Neural progenitor cell (in vitro differentiated cells): ENCODE results near the gene FANCM. TPM values are rescaled to one million over a fixed set of nuclear protein-coding genes. Genes with fewer than 3 reads are reported as not detected.

ENCODE experiments used
- DNase-seq: peaks from one replicate; pipeline ENCODE4 v3.0.0-alpha.2; 2016; ENCODE audit warnings: low spot score
- H2AFZ ChIP-seq: fragments of 200-600 bp; sonication (generic); replicated peaks from 2 replicates; pipeline ENCODE4 v1.6.1; 2016; ENCODE audit warnings: antibody characterized with exemption
- H3F3A ChIP-seq: fragments of 200-600 bp; sonication (generic); 2 replicates; pipeline ENCODE4 v1.6.1; 2016; ENCODE audit warnings: antibody characterized with exemption, low read depth
- H3K27ac ChIP-seq: fragments of 200-600 bp; sonication (generic); 2 replicates; pipeline ENCODE4 v1.5.1; 2016; ENCODE audit warnings: mild to moderate bottlenecking
- H3K27me3 ChIP-seq: fragments of 200-600 bp; sonication (generic); 2 replicates; pipeline ENCODE4 v1.6.1; 2016; ENCODE audit warnings: mild to moderate bottlenecking, moderate library complexity
- H3K36me3 ChIP-seq: fragments of 200-600 bp; sonication (generic); 2 replicates; pipeline ENCODE4 v1.5.1; 2016
- H3K4me1 ChIP-seq: fragments of 200-600 bp; sonication (generic); 2 replicates; pipeline ENCODE4 v1.6.1; 2016; ENCODE audit warnings: mixed run types
- H3K4me2 ChIP-seq: fragments of 200-600 bp; sonication (generic); 2 replicates; pipeline ENCODE4 v1.6.1; 2016
- H3K4me3 ChIP-seq: fragments of 200-600 bp; sonication (generic); 2 replicates; pipeline ENCODE4 v1.5.1; 2016
- H3K79me2 ChIP-seq: fragments of 200-600 bp; sonication (generic); 2 replicates; pipeline ENCODE4 v1.6.1; 2016; ENCODE audit warnings: low read depth
- H3K9ac ChIP-seq: fragments of 200-600 bp; sonication (generic); 2 replicates; pipeline ENCODE4 v1.6.1; 2016
- H3K9me3 ChIP-seq: fragments of 200-600 bp; sonication (generic); 2 replicates; pipeline ENCODE4 v1.5.1; 2016; ENCODE audit warnings: low read depth
- H4K20me1 ChIP-seq: fragments of 200-600 bp; sonication (generic); 2 replicates; pipeline ENCODE4 v1.6.1; 2016; ENCODE audit warnings: low read depth
- H3K27ac Mint-ChIP-seq: 3 replicates; pipeline ENCODE4 v1.8.0; 2021; ENCODE audit warnings: mixed read lengths
- H3K27me3 Mint-ChIP-seq: 2 replicates; pipeline ENCODE4 v1.8.0; 2022; ENCODE audit warnings: low read depth, mild to moderate bottlenecking, inconsistent platforms, moderate library complexity, mixed read lengths; ENCODE audit not compliant: insufficient read depth
- H3K36me3 Mint-ChIP-seq: 3 replicates; pipeline ENCODE4 v1.8.0; 2021; ENCODE audit warnings: mixed read lengths
- H3K4me1 Mint-ChIP-seq: 3 replicates; pipeline ENCODE4 v1.8.0; 2021; ENCODE audit warnings: mixed read lengths
- H3K4me3 Mint-ChIP-seq: 3 replicates; pipeline ENCODE4 v1.8.0; 2021; ENCODE audit warnings: mild to moderate bottlenecking, moderate library complexity, mixed read lengths
- H3K9me3 Mint-ChIP-seq: 3 replicates; pipeline ENCODE4 v1.8.0; 2020; ENCODE audit warnings: mixed read lengths
- CTCF ChIP-seq: fragments of 200-600 bp; sonication (generic); IDR thresholded peaks from 2 replicates; pipeline ENCODE4 v1.5.1; 2017; ENCODE audit warnings: antibody characterized with exemption, mild to moderate bottlenecking
- EZH2 ChIP-seq: fragments of 200-600 bp; sonication (generic); IDR thresholded peaks from 2 replicates; pipeline ENCODE4 v1.6.1; 2017; ENCODE audit warnings: antibody characterized with exemption, mild to moderate bottlenecking, moderate library complexity
- EZH2phosphoT487 ChIP-seq: fragments of 200-600 bp; sonication (generic); IDR thresholded peaks from 2 replicates; pipeline ENCODE4 v1.6.1; 2017; ENCODE audit warnings: antibody characterized with exemption
- total RNA-seq: library from RNA; depleted of rRNA; stranded (reverse); fragments of >200 nt; gene quantifications from 2 replicates; pipeline ENCODE4 v1.2.3, GENCODE V29; 2015; ENCODE audit warnings: low replicate concordance

FANCM gene
- total RNA-seq, 1 donor from 2014 or later = 29.4 TPM

GRCh38 chr14:45094275-45094674 is 41.5 kb upstream of the FANCM start:
- H3K9me3 ChIP-seq = no peaks in the 10 kb centered on the region
- H3K27ac ChIP-seq = no peak overlapping the region
- no peak overlapping the region for H3K9ac ChIP-seq
- H2AFZ ChIP-seq = no peak overlapping the region
- peaks cover 44% of the 10 kb centered on the region for H3K36me3 Mint-ChIP-seq
- no peak overlapping the region for H3K4me3 ChIP-seq
- H3K36me3 ChIP-seq = peaks cover 33% of the 10 kb centered on the region
- peaks cover 68% of the 10 kb centered on the region for H4K20me1 ChIP-seq
- no peaks in the 10 kb centered on the region for H3K4me1 Mint-ChIP-seq
- H3K27ac Mint-ChIP-seq = no peak overlapping the region
- H3F3A ChIP-seq = no peaks in the 10 kb centered on the region
- no peak for DNase-seq
- peaks cover 88% of the 10 kb centered on the region for H3K79me2 ChIP-seq
- H3K27me3 Mint-ChIP-seq = peaks cover 2% of the 10 kb centered on the region
- no peaks in the 10 kb centered on the region for H3K9me3 Mint-ChIP-seq
- no peaks in the 10 kb centered on the region for H3K27me3 ChIP-seq
- no peak for TF ChIP-seq CTCF
- TF ChIP-seq EZH2 = no peak
- TF ChIP-seq EZH2phosphoT487 = no peak
- no peaks in the 10 kb centered on the region for H3K4me1 ChIP-seq
- H3K4me2 ChIP-seq = no peak overlapping the region
- H3K4me3 Mint-ChIP-seq = no peak overlapping the region

DNA sequence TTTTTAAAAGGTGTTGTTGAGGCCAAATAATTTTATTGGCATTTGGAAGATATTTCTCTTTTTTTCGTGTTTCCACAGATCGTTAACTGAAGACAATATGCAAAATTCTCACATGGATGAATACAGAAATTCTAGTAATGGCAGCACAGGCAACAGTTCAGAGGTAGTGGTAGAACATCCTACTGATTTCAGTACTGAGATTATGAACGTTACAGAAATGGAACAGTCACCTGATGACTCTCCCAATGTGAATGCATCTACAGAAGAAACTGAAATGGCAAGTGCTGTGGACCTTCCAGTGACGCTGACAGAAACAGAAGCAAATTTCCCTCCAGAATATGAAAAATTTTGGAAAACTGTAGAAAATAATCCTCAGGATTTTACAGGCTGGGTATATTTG is 40.6 kb upstream of the FANCM start:
- H3K27ac Mint-ChIP-seq = no peak overlapping the region
- H3K4me3 ChIP-seq = no peak overlapping the region
- no peaks in the 10 kb centered on the region for H3K27me3 ChIP-seq
- H3K79me2 ChIP-seq = peaks cover 87% of the 10 kb centered on the region
- no peak overlapping the region for H3K4me3 Mint-ChIP-seq
- no peak for DNase-seq
- no peak overlapping the region for H2AFZ ChIP-seq
- no peak overlapping the region for H3K9ac ChIP-seq
- TF ChIP-seq EZH2phosphoT487 (no peak), EZH2 (no peak), CTCF (no peak)
- peaks cover 2% of the 10 kb centered on the region for H3K27me3 Mint-ChIP-seq
- no peaks in the 10 kb centered on the region for H3K9me3 ChIP-seq
- H3K4me1 Mint-ChIP-seq = no peaks in the 10 kb centered on the region
- no peaks in the 10 kb centered on the region for H3K4me1 ChIP-seq
- H3K36me3 ChIP-seq = peaks cover 33% of the 10 kb centered on the region
- H3K27ac ChIP-seq = no peak overlapping the region
- no peaks in the 10 kb centered on the region for H3F3A ChIP-seq
- peaks cover 43% of the 10 kb centered on the region for H3K36me3 Mint-ChIP-seq
- H4K20me1 ChIP-seq = peaks cover 59% of the 10 kb centered on the region
- H3K4me2 ChIP-seq = no peak overlapping the region
- H3K9me3 Mint-ChIP-seq = no peaks in the 10 kb centered on the region

GRCh38 chr14:45096218-45096617 is 39.5 kb upstream of the FANCM start:
- Histone ChIP-seq H3K27ac (no peak overlapping the region), H4K20me1 (peaks cover 48% of the 10 kb centered on the region), H3K9me3 (no peaks in the 10 kb centered on the region), H3K27me3 (no peaks in the 10 kb centered on the region), H3K9ac (no peak overlapping the region), H3F3A (no peaks in the 10 kb centered on the region), H3K36me3 (peaks cover 37% of the 10 kb centered on the region), H2AFZ (no peak overlapping the region), H3K4me3 (no peak overlapping the region), H3K4me2 (no peak overlapping the region), H3K4me1 (no peaks in the 10 kb centered on the region), H3K79me2 (peaks cover 76% of the 10 kb centered on the region)
- Mint-ChIP-seq H3K27me3 (peaks cover 2% of the 10 kb centered on the region), H3K4me1 (no peaks in the 10 kb centered on the region), H3K4me3 (no peak overlapping the region), H3K27ac (no peak overlapping the region), H3K9me3 (no peaks in the 10 kb centered on the region), H3K36me3 (peaks cover 41% of the 10 kb centered on the region)
- no peak for TF ChIP-seq EZH2phosphoT487
- TF ChIP-seq CTCF = no peak
- no peak for TF ChIP-seq EZH2
- DNase-seq = no peak
